ENCODE data around the gene IFI27. TPM values are rescaled to one million over a fixed set of nuclear protein-coding genes. Genes with fewer than 3 reads are reported as not detected.

The IFI27 gene
- total RNA-seq, 2 experiments from 2014 or later = 0.63 to 1.5 TPM

DNA sequence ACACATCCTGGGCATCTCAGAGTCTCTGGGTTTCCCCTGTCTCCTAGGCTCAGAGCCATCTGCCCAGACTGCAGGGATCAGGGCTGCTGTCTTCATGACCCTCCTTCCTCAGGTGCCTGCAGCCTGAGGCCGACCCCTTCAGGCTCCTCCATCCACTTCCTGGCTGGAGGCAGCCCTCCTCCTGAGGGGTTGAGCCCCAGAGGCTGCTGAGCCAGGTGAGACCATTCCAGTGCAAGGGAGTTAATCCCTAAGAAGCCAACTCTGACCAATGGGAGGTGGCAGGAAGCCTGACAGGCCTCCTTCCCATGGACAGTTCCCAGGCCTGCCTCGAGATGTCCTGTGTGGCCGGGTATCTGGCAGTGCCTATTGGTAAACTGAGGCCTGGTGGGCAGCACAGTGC, 55.2 kb downstream of the IFI27 start:
- H3K9me2 ChIP-seq (ENCODE audit: insufficient read depth, low read length) = no peaks in the 10 kb centered on the region
- no peaks in the 10 kb centered on the region for H4K20me1 ChIP-seq (ENCODE audit: insufficient read depth, low read length)
- no TSS peak for BruUV-seq (replicated peaks)
- intact Hi-C loops (cut with micrococcal nuclease; ENCODE audit: unreplicated experiment) = no loop called here
- H3K9me3 ChIP-seq (ENCODE audit: low read length) = no peaks in the 10 kb centered on the region
- no peaks in the 10 kb centered on the region for H3K4me1 ChIP-seq (ENCODE audit: insufficient read depth, low read length, poor library complexity, severe bottlenecking)
- no peak for DNase-seq (ENCODE audit: low spot score)
- no peak overlapping the region for H3K27ac ChIP-seq (ENCODE audit: low read depth, low read length, poor library complexity, severe bottlenecking)
- CTCF ChIA-PET (ENCODE audit: unreplicated experiment) = no interaction called here
- H3K79me2 ChIP-seq (ENCODE audit: insufficient read depth, low read depth, low read length) = no peaks in the 10 kb centered on the region
- H3K4me3 ChIP-seq (ENCODE audit: low read depth, low read length, poor library complexity, severe bottlenecking) = no peak overlapping the region
- POLR2A ChIA-PET = interaction anchor here (0.6 kb wide), 1 partner anchor 385 kb away, joined by 5 read pairs; no protein-coding TSS in a partner anchor
- TF ChIP-seq, protein P1, sequence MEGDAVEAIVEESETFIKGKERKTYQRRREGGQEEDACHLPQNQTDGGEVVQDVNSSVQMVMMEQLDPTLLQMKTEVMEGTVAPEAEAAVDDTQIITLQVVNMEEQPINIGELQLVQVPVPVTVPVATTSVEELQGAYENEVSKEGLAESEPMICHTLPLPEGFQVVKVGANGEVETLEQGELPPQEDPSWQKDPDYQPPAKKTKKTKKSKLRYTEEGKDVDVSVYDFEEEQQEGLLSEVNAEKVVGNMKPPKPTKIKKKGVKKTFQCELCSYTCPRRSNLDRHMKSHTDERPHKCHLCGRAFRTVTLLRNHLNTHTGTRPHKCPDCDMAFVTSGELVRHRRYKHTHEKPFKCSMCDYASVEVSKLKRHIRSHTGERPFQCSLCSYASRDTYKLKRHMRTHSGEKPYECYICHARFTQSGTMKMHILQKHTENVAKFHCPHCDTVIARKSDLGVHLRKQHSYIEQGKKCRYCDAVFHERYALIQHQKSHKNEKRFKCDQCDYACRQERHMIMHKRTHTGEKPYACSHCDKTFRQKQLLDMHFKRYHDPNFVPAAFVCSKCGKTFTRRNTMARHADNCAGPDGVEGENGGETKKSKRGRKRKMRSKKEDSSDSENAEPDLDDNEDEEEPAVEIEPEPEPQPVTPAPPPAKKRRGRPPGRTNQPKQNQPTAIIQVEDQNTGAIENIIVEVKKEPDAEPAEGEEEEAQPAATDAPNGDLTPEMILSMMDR (conservative IDR thresholded peaks at IDR 0.05; ENCODE audit: low read length) = no peak
- TF ChIP-seq EZH2phosphoT487 (IDR thresholded peaks at IDR 0.05; ENCODE audit: borderline replicate concordance, low read depth, low read length) = no peak
- no peaks in the 10 kb centered on the region for H3K36me3 ChIP-seq (ENCODE audit: insufficient read depth, low read length)
- no peak overlapping the region for H3K4me2 ChIP-seq (ENCODE audit: low read length)
- H2AFZ ChIP-seq (ENCODE audit: low read length) = no peak overlapping the region

Other genes with a start within 250 kb of the IFI27 start
- not detected in 2 replicates for gene FAM181A, start 183.4 kb upstream of the IFI27 start, total RNA-seq (2014; rRNA removed; shearing (Covaris generic))
- gene FAM181A, start 183.4 kb upstream of the IFI27 start, total RNA-seq (2022) = not detected in 2 replicates
- 15.0 and 21.7 TPM in 2 replicates for gene ASB2, start 134.2 kb upstream of the IFI27 start, total RNA-seq (2014; rRNA removed; shearing (Covaris generic))
- 16.1 and 23.6 TPM in 2 replicates for gene ASB2, start 134.2 kb upstream of the IFI27 start, total RNA-seq (2022)
- not detected in 2 replicates for gene CCDC197, start 113.4 kb upstream of the IFI27 start, total RNA-seq (2014; rRNA removed; shearing (Covaris generic))
- not detected in 2 replicates for gene CCDC197, start 113.4 kb upstream of the IFI27 start, total RNA-seq (2022)
- 0.28 and 0.44 TPM in 2 replicates for gene OTUB2, start 84.4 kb upstream of the IFI27 start, total RNA-seq (2014; rRNA removed; shearing (Covaris generic))
- gene OTUB2, start 84.4 kb upstream of the IFI27 start, total RNA-seq (2022) = 0.48 and 0.84 TPM in 2 replicates
- gene DDX24, start 29.5 kb upstream of the IFI27 start, total RNA-seq (2014; rRNA removed; shearing (Covaris generic)) = 81.5 and 91.5 TPM in 2 replicates
- 143 and 172 TPM in 2 replicates for gene DDX24, start 29.5 kb upstream of the IFI27 start, total RNA-seq (2022)
- 40.0 and 49.0 TPM in 2 replicates for gene IFI27L1, start 29.4 kb upstream of the IFI27 start, total RNA-seq (2014; rRNA removed; shearing (Covaris generic))
- 61.5 and 63.4 TPM in 2 replicates for gene IFI27L1, start 29.4 kb upstream of the IFI27 start, total RNA-seq (2022)
- 94.2 and 102 TPM in 2 replicates for gene IFI27L2, start 18.9 kb downstream of the IFI27 start, total RNA-seq (2014; rRNA removed; shearing (Covaris generic))
- 52.6 and 55.1 TPM in 2 replicates for gene IFI27L2, start 18.9 kb downstream of the IFI27 start, total RNA-seq (2022)
- gene PPP4R4, start 63.6 kb downstream of the IFI27 start, total RNA-seq (2014; rRNA removed; shearing (Covaris generic)) = 0.54 and 1.7 TPM in 2 replicates
- gene PPP4R4, start 63.6 kb downstream of the IFI27 start, total RNA-seq (2022) = 0.93 and 1.00 TPM in 2 replicates
- gene SERPINA10, start 182.5 kb downstream of the IFI27 start, total RNA-seq (2014; rRNA removed; shearing (Covaris generic)) = not detected in 2 replicates
- gene SERPINA10, start 182.5 kb downstream of the IFI27 start, total RNA-seq (2022) = not detected in 2 replicates
- gene SERPINA6, start 212.6 kb downstream of the IFI27 start, total RNA-seq (2014; rRNA removed; shearing (Covaris generic)) = not detected in 2 replicates
- not detected in 2 replicates for gene SERPINA6, start 212.6 kb downstream of the IFI27 start, total RNA-seq (2022)